GM21619 (cell line): ENCODE measurements around the gene MYH10.
A peak's percentile ranks its signal among the peaks of the same experiment; 100 is the strongest.

Experiments used
- ATAC-seq: cut with Tn5 transposase; IDR thresholded peaks from one replicate; pipeline ENCODE4 v1.9.1; 2021; ENCODE audit not compliant: unreplicated experiment

The MYH10 gene

DNA sequence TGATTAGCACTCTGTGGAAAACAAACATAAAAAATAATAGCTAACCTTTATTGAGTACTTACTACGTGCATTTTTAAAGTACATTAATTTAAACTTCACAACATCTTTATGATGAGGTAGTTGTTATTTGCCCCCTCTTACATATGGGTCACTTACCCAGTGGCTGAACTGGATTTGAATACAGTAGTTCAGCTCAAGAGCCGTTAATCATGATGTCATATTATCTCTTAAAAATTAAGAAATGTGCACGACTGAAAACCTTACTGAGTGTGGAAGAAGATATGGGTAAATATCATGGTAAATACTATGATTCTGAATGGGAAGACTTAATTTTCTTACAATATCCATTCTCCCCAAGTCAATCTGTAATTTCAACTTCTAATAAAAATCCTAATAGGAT, 177.2 kb downstream of the MYH10 start:
- ATAC-seq: no peak

DNA sequence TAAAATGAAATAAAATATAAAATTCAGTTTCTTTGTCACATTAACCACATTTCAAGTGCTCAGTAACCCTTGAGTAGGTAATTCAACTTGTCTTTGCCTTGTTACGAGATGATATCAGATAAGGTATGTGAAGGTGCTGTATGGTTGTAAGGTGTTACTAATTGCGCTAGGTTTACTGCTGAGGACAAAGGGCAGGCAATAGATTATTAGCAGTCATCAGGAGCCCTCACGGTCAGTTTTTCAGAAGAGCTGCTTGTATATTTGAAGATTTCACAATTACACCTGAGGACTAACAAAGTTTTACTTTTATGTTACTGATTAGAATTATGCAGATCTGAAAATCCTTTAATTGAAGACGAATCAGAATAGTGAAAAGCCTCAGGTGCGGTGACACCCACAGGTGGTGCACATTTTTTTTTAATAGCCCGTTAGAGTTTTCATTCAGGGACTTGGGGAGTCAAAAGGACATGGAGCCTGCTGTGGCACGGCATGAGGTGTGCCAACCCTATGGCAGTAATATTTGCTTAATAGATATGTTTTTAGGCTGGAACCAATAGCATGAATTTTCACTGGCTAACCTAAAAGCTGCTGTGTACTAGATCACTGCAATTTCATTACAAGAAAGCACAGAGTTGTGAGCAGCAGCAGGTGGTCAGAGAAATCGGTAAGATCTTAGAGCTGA, 178.5 kb downstream of the MYH10 start:
- no peak for ATAC-seq

DNA sequence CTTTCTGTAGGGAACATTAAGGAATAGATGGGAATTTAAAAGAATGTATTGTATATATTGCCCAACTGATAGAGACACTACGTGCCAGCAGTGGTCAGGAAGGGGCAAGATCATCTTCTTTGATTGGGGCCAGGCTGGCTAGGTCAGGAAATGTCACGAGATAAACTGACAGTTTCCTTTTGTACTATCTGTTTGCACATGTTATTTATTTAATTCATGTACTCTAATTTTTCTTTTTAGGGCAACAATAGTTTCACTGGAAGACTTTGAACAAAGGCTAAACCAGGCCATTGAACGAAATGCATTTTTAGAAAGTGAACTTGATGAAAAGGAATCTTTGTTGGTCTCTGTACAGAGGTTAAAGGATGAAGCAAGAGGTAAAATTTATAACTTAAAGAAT, 182.2 kb downstream of the MYH10 start:
- ATAC-seq: no peak

GRCh38 chr17:8447799-8448198, 182.7 kb downstream of the MYH10 start:
- no peak for ATAC-seq

GRCh38 chr17:8445536-8445935, 185.0 kb downstream of the MYH10 start:
- ATAC-seq: no peak

DNA sequence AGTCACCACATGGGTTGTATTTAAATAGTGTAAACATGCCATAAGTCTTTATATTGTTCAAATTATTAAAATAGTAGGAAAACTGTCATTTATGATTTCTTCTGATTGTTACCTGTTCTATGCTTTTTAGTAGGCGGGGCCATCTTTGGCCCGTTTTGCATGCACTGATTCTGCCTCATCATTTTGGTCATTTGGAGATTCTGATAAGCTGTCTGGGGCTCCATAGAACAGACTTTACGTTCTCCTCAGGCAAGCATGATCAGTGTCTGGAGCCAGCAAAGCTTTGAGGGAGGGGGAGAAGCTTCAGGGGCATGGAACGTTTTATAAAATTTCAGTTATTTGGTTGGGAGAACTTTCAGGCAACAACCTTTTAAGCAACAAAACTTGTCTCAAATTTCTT, 186.0 kb downstream of the MYH10 start:
- ATAC-seq: no peak

DNA sequence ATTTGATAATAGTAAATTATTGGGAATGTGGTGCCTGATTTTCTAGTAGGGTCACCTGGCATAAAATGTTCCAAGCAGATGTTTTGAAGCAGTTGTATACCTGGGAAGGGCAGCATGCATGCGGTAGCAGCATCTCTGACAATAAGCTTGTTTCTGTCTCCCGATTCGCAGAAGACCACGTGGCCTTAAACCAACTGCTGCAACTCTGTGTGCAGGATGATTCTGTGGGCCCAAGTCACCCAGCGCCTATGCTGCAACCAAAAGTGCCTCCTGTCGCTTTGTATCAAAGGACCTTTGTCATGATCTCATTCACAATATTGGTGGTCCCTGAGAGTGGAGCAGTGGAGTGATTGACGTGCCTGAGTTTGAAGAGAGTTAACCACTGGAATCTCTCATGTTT, 186.8 kb downstream of the MYH10 start:
- ATAC-seq: no peak

- ATAC-seq: no peak
Observed at GRCh38 chr17:8442310-8442709, 188.2 kb downstream of the MYH10 start.

- no peak for ATAC-seq
Observed at GRCh38 chr17:8441690-8442089, 188.8 kb downstream of the MYH10 start.

GRCh38 chr17:8439681-8440080, 190.8 kb downstream of the MYH10 start:
- no peak for ATAC-seq

- no peak for ATAC-seq
Observed at GRCh38 chr17:8438441-8438840, 192.1 kb downstream of the MYH10 start.

DNA sequence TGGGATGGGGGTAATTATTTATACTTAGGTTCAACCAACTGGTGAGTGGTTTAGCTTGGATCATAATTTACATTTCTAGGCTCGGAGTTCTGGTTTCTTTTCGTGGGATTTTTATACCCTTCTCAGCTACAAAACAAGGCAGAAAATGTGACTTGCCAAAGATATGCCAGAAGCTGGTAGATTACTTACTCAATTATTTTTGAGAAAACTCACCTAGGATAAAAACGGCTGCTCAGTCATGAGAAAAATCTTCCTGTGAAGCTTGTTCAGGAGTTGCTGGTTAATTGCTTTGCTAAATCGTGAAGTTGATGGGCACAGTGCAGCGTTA, 193.7 kb downstream of the MYH10 start:
- ATAC-seq: no peak

DNA sequence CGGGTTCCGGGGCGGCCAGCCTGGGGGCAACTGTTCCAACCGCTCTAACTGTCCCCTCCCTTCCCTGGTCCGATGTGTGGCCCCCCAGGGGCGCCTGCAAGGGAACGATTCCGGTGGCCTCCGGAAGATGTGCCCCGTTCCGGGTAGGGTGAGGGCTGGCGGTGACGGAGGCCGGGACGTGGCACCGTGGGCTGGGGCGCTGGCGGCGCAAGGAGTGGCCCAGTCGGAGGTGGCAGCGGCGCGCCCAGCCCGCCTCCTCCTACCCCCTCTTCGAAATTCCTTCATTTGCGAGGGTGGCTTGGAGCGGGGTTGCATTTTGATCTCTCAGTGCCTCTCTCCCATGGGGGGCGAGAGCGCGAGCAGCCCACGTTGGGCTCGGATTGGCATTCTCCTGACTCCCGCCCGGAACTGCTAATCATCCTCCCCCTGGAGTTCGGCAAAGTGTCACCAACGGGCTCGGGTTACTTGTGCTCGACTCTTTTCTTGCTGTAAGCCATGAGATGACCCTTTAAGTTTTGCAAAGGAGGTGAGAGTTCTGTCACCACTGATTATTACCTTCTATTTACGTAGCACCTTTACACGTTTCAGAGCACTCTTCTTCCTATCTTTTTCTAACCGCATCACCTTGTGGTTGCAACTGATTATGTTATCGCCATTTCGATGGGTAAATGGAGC, 194.2 kb downstream of the MYH10 start:
- ATAC-seq: peak; percentile 46

- peak; percentile 92 for ATAC-seq
Observed at GRCh38 chr17:8435245-8436168, 195.0 kb downstream of the MYH10 start, which contains the start of gene NDEL1. Gene NDEL1 (plus strand): TSS chr17:8435884. CDS start chr17:8444272, 8,388 bp downstream.

GRCh38 chr17:8430966-8431365, 199.6 kb downstream of the MYH10 start:
- no peak for ATAC-seq

GRCh38 chr17:8426802-8427201, 203.7 kb downstream of the MYH10 start:
- ATAC-seq: no peak

GRCh38 chr17:8426094-8426720, 204.3 kb downstream of the MYH10 start:
- ATAC-seq: no peak
